Skeletal muscle cell (primary cell): ENCODE measurements around the gene PLD1.

Experiments
- DNase-seq: peaks from one replicate; pipeline ENCODE4 v3.0.0-alpha.2; 2010; ENCODE audit warnings: low read depth
- H3K4me3 ChIP-seq: 2 replicates; pipeline ENCODE4 v1.5.1; 2011; ENCODE audit warnings: low read depth, mild to moderate bottlenecking, control low read depth, low read length, moderate library complexity

PLD1 gene

DNA sequence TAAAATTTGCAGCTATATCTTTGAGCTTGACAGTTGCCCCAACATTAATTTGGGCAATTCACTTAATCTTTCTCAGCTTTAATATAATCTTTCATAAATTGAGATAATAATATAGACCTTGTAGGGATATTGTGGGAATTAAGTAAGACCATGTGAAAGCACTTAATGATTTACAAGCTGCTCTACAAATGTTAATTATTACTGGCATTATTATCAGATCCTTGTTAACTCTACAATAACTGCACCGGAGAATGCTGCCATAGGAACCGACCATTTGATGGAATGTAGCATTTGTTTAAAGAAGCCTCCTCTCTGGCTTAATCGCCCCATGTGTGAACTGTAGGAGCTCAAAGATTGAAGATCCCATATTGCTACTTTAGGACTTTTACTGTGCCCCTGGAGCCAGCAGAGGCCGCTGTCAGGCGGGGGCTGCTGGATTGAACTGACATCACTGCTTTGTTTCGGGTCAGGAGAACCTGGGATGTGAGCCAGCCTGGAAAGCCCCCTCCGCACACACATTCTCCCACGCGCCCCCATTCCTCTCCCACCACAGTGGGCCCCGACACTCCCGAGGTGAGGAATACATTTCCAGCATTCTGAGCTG is 195.9 kb downstream of the PLD1 start:
- no peak for DNase-seq
- no peak overlapping the region for H3K4me3 ChIP-seq

DNA sequence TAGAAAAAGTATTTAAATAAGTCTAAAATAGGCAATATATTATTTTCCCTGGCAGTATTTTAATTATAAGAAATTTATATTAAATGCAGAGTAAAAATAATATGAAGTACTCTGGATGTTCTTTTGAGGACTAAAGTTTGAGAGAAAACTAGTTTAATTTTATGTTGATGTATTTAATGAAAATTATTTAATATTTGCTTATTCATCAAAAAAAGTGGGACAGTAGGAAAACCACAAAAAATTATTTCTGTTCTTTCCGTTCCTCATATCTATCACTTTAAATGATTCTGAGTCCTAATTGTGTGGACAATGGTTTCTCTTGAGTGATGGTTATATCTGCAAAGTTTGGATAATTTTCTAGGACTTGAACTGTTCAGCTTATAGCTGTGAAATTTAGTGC is 202.8 kb downstream of the PLD1 start:
- no peak overlapping the region for H3K4me3 ChIP-seq
- DNase-seq, result no peak

DNA sequence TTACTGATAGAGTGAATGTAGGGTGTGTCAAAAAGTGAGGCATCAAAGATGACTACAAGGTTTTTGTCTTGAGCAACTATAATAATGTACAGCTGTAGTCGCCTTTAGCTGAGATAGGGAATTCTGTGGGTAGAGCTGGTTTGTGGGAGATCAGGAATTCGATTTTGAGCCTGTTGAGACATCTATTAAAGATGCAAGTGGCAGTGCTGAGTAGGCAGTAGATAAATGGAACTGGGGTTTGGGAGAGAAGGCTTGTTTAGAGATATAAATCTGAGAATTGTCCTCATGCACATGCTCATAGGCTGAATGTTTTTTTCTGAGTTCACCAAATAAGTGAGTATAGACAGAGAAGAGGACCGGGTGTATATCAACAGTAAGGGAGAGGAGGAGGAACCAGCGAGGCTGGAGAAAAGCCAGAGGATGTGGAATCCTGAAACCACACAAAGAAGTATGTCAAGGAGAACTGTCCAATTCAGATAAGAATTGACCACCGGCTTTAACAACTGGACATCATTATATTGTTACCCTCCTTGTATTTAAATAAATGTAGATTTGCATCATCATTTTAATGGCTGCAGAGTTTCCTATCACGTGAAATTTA is 204.0 kb downstream of the PLD1 start:
- no peak overlapping the region for H3K4me3 ChIP-seq
- no peak for DNase-seq

DNA sequence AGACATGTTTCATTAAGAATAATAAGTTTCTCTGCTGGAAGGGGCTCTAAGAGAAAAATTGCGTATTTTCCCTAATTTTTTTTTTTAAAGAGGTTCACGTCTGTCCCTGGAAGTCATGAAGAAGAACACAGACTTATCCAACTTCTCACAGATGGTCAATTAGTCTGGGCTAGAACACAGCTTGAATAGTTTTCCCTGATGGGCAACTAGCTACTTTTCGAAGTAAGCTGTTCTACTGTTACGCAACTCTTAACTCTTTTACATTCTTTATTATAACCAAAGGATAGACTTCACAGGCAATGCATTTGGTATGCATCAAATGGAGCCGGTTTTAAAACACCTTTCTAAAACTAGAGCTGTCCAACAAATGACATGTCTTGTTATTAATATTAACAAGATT is 205.9 kb downstream of the PLD1 start:
- DNase-seq, result no peak

DNA sequence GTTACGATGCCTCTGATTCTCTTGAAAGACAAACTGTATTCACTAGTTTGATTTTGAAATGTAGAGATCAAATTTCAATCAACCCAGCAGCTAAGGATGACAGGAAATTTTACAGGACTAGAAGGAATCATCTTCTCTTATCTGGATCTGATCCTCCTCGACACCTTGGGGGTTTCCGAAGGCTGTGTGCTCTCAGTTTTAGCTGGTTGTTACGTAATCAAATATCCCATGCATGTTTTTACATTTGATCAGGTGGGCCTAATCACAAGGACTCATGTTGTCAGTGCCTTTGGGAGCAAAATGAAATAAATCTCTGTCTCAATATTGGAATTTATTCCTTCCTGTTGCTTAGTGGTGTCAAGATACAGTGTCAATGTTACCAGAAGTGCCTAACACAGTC is 208.2 kb downstream of the PLD1 start:
- no peak overlapping the region for H3K4me3 ChIP-seq
- DNase-seq, result no peak

More for the DNA sequence above, 205.9 kb downstream of the PLD1 start:
- H3K4me3 ChIP-seq, result no peak overlapping the region

DNA sequence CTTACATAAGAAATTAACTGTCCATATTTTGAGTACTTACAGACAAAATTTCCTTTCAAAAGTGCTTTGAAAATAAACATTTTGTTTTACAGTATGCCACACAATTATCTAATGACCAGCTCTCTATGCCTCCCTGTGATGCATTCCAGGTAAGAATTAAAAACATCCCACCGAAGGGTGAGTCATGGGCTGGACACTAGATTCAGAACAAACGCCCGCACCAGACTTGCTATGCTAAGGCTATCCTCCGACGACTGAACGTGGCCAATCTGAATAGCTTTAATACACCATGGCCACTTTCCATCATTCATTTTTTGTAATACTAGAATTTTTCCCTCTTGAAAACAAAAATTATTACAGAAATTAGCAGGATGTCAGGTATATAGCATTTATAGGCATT is 210.3 kb downstream of the PLD1 start:
- DNase-seq, result no peak
- no peak overlapping the region for H3K4me3 ChIP-seq

DNA sequence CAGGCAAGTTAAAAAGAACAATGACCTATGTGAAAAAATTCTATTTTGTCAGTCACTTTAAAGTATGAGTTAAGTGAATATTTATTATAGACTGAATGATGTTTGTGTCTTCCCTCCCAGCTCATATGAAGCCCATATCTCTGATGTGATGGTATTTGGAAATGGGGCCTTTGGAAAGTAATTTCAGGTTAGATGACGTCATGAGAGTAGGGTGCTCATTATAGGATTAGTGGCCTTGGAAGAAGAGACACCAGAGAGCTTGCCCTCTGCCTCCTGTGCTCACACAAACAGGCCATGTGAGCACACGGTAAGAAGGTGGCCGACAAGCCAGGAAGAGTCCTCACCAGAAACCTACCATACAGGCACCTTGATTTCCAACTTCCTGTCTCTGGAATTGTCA is 211.3 kb downstream of the PLD1 start:
- no peak overlapping the region for H3K4me3 ChIP-seq
- no peak for DNase-seq

DNA sequence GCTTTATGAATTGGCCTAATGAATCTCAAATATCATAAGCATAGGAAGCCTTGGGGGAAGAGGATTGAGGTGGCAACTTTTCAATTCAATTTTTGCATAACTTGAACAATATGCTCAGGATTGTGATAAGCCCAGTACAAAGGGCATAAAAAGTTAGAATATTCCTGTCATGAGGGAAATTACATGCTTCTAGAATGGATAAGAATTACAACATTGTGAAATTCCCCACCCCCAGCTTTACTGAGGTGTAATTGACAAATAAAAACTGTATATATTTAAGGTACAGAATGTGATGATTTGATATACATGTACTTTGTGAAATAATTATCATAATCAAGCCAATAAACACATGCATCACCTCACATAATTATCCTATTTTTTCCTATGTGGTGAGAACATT is 217.5 kb downstream of the PLD1 start:
- DNase-seq, result no peak
- H3K4me3 ChIP-seq, result no peak overlapping the region

DNA sequence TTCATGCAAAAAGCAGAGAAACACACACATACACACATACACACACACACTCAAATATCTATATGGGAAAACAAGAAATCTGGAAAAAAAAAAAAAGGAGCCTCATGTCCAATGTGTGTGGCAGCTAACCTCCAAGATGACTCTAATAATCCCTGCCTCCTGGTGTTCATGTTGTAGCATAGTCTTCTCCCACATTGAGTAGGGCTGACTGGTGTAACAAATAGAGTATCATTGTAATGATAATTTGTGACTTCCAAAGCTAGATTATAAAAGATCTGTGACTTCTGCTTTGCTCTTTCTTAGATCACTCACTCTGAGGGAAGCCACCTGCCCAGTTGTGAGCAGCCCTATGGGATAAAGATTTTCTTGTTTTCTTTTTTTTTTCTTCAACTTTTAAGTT is 219.2 kb downstream of the PLD1 start:
- no peak for DNase-seq
- no peak overlapping the region for H3K4me3 ChIP-seq

DNA sequence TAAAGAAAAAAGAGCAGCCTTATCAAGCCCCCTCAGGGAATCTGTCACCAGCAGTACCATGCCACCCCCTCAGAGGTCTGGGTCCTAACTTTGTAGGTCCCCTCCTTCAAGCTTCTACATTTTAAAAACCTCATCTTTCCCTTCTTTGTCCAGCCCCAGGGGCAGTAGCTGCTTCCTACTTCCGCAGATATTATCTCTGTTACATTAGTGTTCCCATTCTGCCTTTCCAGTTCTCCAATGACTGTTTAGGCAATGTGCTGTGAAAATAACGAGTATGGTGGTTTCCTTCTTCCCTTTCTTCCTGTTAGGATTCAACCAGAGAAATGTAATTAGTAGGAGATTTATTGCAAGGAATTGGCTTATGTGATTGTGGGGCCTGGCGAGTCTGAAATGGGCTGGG is 224.0 kb downstream of the PLD1 start:
- H3K4me3 ChIP-seq, result no peak overlapping the region
- no peak for DNase-seq

DNA sequence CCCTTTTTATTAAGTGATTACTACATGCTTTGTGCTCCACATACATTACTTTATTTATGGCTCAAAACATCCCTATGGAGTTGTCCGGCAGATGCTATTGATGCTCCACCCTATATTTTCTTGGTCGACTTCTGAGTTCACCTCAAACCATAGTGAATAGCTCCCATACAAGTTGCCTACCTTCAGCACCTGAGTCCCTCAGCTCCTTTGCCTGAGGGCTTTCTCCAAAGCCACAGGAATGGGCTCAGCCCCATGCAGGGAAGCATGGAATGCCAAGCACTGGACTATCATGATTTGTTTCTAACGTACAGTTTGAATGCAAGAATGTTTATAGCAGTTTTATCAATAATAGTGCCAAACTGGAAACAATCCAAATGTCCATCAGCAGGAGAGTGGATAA is 225.2 kb downstream of the PLD1 start:
- H3K4me3 ChIP-seq, result no peak overlapping the region

DNA sequence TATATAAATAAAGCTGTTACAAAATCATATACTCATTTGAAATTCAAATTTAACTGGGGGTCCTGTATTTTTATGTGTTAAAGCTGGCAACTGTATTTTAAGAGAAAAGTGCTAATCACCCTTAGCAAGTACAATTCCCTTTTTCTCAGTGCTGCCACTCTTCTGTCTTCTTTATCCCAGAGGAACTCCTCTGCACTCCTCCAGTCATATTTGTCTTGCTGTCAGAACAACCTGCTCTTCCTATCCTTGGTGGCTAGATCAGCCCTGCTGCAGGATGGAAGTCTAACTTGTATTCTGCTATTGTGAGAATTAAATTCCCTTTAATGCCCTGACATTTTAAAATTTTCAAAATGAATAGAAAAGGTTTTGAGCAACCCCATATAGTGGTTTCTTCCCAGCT is 226.2 kb downstream of the PLD1 start:
- no peak for DNase-seq
- no peak overlapping the region for H3K4me3 ChIP-seq

More for the DNA sequence above, 225.2 kb downstream of the PLD1 start:
- no peak for DNase-seq

DNA sequence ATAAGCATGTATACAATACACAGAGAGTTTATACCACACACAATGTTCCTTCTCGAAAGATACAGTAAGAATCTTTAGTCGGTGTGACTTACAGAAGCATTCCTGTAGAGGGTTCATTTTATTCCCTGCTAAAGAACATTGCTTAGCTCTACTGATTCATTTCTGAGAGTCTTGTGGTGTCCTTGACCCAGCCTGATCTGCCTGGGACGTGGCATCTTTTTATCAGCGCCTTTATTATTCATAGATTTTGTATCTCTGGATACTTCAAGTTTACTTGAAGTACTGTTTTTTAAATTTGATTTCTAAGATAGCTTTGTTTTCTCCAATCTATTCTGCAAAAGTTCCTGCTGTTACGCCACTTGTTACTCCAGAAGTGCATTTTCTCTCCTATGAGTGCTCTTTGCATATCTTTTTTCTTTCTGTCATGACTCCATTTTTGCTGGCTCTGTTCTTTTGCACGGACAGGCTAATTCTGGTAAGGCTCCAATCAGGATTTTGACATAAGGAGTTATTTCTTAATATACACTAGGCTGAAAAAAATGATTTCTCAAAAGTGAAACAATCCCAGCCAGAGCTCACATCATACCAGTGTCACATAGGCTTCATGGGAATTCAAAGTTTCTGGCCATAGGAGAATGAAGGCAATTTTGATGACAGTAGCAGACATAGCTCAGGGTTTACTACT is 235.6 kb downstream of the PLD1 start:
- H3K4me3 ChIP-seq, result no peak overlapping the region
- DNase-seq, result peak; percentile 18

DNA sequence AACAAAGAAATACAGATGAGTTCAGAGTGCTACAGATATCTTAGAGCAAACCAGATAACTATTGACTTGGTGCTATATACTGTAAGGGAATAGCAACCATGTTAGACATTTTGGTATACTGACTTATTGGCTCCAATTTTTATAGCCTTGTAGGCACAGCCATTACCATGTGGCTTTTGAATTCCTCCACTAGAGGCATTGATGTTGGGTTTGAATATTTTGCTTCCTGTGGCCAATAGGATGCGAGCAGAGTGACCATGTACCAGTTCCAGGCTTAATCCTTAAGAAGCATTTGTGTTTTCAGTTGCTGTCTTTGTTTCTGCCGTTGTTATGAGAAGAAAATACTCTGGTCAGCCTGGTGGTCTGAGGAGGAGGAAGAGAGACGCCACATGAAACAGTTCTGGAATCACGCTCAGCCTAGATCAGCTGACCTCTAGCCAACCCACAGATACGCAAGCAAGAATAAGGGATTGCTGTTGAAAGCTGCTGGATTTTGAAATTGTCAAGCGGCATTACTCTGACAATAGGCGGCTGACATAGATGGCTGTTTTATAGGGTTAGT is 240.6 kb downstream of the PLD1 start:
- DNase-seq, result no peak
- no peak overlapping the region for H3K4me3 ChIP-seq

DNA sequence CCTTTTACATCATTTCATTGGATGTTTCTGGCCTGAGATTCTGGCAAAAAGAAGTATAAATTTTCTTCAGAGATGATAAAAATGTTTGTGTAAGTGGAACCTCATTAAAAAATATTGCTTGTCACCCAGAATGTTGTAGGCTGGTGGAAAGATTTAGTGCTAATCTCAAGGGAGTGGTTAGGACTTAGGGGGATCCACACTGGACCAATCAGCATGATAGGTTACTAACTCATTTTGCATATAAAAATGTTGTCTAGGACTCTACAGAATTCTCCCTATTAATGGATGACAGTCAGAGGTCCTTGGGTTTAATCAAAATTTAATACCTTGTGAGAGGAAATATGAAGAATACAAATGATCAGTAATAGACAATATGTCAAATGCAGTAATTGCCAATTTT is 241.5 kb downstream of the PLD1 start:
- DNase-seq, result no peak
- H3K4me3 ChIP-seq, result no peak overlapping the region

DNA sequence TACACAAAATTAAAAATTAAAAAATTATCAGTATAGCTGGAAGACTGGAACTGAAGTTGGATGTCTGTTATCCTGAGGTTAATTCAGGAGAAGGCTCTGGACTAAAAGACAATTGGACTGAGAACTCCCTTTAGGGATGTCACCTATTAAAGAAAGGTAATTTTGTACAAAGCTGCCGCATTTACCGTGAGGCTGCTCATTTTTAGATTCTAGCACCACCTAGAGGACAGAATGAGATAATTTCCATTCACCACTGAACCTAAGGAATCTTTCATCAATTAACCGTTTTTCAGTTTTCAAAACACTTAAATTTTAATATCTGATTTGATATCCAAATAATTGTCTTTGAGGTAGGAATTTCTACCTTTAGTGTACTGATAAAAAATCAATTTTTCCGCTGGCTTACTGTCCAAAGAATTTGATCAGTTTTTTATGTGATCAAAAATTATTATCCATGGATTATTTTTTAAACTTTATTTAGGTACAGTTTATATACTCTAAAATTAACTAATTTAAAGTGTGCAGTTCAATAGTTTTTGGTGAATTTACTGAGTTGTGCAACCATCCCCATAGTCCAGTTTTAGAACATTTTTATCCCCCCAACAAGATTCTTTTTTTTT is 243.4 kb downstream of the PLD1 start:
- H3K4me3 ChIP-seq, result no peak overlapping the region
- DNase-seq, result no peak

DNA sequence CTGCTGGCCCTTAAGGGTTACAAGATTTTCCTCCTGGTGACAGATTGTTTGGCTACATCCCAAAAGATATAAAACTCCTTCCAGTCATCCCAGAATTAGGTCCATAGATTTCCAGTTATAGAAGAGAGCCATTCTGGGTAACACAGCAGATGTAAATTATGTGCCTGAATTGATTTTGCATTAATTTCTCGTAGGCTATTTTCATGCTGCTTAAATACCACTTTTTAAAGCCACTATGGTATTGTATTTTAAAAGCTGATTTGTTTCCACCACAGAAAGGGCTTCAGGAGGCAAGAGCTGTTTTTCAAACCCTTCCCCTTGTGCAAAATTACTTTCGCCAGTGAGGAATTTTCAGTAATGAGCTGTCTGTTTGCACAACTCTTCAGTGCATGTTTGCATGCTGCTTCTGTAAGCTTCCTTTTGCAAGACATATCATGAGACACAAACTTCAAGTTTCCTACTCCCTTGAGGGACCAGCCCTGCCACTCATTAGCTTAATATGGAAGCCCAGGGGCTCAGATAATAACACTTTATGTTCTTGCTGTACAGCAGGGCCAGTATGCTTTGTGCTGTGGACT is 244.7 kb downstream of the PLD1 start:
- peak; percentile 28 for DNase-seq
- no peak overlapping the region for H3K4me3 ChIP-seq

DNA sequence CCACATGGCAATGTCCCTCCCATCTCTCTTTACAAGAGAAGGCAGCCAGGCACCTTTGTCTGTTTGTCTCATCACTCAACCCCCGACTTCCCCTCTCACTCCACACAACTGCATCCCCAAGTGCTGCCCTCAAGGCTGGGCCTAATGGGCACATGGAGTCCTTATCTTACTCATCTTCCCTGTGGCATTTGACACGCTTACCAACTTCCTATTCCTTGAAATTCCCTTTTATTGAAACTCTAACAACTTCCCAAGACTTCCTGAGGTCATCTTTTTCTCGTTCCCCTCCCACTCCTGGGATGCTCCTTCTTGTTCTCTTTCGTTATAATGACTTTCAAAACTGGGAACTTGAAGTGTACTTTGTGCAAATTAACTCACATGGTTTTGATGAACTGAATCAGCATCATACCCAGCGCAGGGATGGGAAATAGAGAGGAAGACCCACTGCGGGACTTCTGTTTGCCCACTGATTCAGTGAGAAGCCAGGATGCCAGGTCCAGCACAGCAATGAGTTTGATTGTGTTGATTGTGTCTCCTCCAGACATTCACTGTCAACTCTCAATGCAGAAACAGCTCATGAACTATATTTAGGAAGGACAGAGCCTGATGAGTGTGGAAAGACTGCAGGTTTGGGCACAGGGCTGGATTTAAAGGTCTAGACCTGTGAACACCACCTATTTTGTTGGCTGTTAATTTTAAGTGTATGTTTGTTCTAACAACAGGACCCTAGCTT is 245.4 kb downstream of the PLD1 start:
- DNase-seq, result no peak
- H3K4me3 ChIP-seq, result no peak overlapping the region

DNA sequence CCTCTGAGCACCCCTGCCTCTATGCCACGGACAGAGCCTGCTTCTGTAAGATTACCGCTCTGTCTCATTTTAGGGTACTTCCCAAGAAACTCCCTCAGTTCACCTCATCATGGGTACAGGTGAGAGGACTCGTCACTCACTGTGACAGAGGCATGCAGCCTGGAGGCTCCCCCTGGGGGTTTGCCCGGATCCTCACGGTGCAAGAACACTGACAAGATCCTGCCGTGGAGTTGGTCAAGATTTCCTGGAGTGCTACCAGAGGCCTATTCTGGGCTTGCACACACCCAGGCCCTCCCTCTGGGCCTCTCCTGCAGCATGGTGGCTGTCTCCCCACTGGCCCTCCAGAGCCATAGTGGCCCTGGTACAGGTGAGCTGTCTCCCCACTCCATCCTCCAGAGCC is 247.0 kb downstream of the PLD1 start:
- no peak overlapping the region for H3K4me3 ChIP-seq
- DNase-seq, result no peak
